ENCODE measurements around the gene ZSCAN12.
A peak's percentile ranks its signal among the peaks of the same experiment; 100 is the strongest.
"Not testable (repeated sequence)": the region's sequence is repeated elsewhere in the genome, so short reads cannot be mapped to it uniquely, and the experiment has no call there.

ZSCAN12 gene

DNA sequence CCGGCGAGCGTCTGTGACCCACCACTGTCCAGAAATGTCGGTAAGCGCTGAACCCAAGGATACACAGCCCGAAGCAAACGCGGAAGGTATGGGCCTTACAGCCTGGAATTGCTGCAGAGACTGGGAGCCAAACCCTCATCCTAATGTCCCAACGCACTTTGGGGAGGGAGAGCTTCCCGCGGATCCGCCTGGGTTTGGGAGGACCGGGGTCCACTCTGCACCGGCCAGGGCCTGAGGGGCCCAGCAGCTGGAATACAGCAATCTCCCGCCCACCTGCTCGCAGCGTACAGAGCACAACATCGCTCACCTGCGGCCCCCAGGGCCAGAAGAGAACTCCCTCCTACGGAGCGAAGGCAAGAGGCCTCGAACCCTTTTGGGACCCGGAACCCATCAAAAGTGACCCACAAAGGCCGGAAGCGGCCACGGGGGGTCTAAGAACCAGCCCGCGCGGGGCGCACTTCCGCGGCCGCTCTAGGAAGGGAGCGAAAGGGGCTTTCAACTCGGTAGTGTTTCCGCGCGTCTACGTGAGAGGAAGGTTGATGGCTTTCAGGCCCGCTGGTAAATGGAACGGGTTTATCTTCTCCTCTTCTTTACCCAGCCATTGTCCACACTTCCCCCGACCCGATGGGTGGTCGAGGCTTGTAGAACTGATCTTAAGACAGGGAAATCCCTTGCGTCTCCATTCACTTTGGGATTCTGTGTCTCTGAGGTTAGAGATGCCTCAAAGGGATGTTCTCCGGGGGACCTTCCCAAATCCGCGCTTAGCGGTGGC lies at the start of gene ZSCAN12:
Gene ZSCAN12 (minus strand): TSS at position 398 of the 772 bp plus-strand sequence. CDS start 1,342 bp downstream, outside the sequence.
- peak; percentile 74 for DNase-seq (ENCODE audit: low read depth)

DNA sequence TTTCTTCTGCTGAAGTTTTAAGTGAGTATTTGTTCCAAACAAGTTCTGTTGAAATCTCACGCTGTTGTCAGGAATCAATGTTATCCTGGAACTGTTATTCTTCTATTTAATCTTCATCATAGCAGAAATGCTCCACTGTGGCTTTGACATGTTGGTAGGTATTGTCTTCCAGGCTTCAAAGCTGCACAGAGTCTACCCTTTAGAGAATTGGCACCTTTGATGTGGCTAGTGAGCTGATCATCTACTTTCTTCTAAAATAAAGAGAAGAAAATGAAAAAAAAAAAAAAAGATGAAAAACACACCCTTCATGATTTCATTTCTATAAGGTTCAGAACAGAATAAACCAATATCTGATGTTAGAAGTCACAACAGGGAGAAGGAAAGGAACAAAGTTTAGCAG lies 49.5 kb upstream of the ZSCAN12 start:
- DNase-seq (ENCODE audit: low read depth) = no peak

DNA sequence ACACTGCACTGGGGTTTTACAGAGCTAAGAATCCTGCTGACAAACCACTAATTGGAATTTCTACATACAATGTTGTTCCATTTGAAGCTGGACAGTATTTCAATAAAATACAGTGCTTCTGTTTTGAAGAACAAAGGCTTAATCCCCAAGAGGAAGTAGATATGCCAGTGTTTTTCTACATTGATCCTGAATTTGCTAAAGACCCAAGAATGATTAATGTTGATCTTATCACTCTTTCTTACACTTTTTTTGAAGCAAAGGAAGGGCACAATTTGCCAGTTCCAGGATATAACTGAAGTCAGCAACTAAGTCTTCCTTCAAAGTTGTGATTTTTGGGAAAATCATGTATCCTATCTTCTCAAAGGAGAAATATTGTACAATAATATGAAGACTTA lies 48.0 kb upstream of the ZSCAN12 start:
- not testable (repeated sequence) for DNase-seq (ENCODE audit: low read depth)

DNA sequence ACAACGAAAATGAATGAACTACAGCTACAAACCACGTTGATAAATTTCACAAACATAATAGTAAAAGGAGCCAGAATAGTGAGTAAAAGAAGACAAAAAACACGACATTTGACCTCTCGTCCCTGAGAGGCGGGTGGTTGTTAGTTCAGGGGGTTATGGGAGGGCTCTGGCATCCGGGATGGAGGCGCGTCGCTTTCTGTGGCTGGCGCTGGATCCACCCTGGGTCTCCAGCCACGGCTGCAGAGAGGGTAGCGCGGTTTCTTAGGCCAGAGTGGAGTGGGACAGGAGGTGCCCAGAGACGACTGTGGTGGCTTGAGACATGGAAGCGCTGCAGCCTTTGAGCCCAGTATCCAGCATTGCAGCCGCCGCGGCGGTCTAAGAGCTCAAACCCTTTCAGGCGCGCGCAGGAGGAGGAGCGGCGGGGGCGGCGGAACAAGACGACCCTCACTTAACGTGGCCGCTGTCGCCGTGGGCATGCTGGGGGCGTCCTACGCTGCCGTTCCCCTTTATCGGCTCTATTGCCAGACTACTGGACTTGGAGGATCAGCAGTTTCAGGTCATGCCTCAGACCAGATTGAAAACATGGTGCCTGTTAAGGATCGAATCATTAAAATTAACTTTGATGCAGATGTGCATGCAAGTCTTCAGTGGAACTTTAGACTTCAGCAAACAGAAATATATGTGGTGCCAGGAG lies 47.4 kb upstream of the ZSCAN12 start:
- no peak for DNase-seq (ENCODE audit: low read depth)

DNA sequence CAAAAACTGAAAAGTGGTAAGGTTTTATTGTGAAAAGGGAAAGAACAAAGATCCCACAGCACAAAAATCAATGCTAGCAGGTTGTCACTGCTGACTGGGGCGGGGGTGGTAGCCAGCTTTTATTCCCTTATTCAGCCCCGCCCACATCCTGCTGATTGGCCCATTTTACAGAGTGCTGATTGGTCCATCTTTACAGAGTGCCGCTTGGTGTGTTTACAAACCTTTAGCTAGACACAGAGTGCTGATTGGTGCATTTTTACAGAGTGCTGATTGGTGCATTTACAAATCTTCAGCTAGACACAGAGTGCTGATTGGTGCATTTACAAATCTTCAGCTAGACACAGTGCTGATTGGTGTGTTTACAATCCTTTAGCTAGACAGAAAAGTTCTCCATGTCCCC lies 45.2 kb upstream of the ZSCAN12 start:
- DNase-seq (ENCODE audit: low read depth) = not testable (repeated sequence)

DNA sequence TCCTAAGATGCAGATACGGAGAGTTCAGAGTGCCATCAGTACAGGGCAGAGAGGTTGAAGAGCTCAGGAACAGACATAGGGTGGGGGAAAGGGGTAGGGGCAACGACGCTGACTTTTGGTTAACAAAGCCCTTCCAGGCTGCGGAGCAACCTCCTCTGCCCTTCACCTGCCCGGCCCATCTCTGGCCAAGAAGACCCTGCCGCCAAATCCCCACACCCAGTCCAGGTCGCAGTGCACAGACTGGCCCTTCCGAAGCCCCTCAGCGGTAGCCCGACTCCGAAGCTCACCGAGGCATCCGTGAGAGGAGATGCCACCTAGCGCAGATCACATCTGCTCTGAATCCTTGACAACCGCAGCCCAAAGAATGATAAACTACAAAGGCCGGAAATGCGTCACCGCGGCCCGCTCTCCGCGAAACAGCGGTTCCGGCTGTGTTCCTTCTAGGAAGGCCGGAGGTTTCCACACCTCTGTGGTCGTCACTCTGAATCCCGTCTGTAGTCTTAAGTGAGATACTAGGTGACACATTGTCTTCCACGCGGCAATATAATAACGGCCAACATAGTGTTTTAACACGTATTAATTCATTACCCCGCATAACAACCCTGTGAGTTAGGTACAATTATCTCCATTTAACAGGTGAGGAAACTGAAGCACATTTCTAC lies 43.7 kb upstream of the ZSCAN12 start, which contains the start of gene ZSCAN23:
Gene ZSCAN23 (minus strand): TSS at position 380 of the 662 bp plus-strand sequence. CDS start 7,225 bp downstream, outside the sequence.
- DNase-seq (ENCODE audit: low read depth) = peak; percentile 76

DNA sequence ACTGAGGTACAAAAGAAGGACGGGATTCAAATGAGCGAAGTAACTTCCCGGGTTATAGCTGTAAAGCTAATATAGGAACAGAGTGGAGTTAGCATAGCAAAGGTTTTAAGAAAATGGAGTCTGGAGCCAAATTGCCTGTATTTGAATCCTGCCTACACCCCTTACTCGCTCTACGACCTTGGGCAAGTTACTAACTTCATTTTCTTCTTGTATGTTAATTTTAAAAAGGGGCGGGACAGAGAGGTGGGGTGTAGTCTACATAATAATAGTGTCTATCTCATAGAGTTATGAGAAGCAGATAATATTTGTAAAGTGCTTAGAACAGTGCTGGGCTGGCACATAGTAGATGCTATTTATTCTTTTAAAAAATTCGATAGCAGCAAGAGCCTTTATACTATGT lies 43.0 kb upstream of the ZSCAN12 start:
- no peak for DNase-seq (ENCODE audit: low read depth)

DNA sequence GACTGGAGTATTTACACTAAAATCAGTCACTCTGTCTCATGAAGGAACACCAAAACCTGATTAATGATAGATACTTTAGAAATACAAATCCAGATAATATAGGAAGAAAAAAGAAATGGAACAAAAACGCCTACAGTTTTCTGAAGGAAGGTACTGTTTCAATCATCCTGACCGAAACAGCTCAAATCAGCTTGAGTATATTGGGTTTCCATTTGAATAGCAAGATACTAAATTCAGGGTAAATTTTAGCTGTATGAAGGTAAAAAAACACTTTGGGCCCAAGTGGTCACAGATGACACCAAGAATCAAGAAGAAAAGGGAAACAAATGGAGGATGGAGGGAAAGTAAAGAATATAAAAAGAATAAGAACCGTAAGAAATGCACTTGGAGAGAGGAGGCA lies 36.9 kb upstream of the ZSCAN12 start:
- DNase-seq (ENCODE audit: low read depth) = no peak

DNA sequence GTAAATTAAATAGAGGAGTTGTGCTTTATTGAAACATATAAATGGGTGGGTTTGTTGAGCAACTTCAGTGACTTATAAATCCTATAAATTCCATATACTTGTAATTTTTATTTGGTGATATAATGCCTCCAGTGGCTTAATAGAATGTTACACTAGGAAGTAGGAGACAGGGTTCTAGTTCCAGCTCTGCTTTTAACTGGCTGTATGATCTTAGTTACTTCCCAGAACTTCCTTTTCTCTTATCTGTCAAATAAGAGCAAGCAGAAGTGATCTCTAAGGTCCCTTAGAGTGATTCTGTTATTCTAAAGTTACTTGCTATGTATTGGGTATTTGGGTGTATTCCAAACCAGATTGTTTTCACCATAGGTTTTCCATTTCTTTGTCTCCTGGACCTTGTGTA lies 33.6 kb upstream of the ZSCAN12 start:
- no peak for DNase-seq (ENCODE audit: low read depth)

DNA sequence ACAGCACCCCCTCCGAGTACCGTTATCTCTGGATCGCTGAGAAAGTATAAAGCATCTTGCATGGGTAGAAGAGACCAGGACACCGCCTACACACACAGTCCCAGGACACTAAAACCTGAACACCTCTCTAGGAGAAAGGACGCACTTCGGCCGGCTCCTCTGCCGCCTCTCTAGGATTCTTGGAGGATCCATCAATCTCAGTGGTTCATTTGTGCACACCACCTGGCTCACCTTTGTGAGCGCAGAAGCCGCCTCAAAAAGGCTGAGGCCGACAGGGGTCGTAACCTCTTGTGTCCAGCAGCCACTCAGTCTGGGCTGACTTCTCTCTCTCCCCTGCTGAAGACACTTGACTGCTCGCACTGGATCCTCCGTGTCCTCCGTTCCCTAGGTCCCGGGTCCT lies 30.2 kb upstream of the ZSCAN12 start:
- DNase-seq (ENCODE audit: low read depth) = no peak

DNA sequence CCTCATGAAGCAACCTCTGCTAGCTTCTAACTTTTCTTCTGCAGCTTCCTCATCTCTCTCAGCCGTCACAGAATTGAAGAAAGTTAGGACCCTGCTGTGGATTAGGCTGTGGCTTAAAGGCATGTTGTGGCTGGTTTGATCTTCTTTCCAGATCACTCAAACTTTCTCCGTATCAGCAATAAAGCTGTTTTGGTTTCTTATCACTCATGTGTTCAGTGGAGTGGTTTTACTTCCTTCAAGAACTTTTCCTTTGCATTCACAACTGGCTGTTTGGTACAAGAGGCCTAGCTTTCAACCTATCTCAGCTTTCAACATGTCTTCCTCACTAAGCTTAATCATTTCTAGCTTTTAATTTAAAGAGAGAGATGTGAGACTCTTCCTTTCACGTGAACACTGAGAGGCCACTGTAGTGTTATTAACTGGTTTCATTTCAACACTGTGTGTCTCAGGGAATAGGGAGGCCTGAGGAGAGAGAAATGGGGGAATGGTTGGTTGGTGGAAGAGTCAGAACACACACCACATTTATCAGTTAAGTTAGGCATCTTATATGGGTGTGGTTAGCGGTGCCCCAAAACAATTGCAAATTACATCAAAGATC lies 26.5 kb upstream of the ZSCAN12 start:
- no peak for DNase-seq (ENCODE audit: low read depth)

DNA sequence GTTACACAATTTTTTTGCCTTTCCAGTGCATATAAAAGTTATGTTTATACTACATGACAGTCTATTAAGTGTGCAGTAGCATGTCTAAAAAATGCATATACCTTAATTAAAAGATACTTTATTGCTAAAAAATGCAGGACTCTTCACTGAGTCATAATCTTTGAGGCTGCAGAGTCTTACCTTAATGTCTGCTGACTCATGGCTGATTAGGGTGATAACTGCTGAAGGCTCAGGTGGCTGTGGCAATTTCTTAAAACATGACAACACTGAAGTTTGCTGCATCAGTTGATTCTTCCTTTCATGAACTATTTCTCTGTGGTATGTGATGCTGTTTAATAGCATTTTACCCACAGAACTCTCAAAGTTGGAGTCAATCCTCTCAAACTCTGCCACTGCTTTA lies 24.6 kb upstream of the ZSCAN12 start:
- DNase-seq (ENCODE audit: low read depth) = no peak

DNA sequence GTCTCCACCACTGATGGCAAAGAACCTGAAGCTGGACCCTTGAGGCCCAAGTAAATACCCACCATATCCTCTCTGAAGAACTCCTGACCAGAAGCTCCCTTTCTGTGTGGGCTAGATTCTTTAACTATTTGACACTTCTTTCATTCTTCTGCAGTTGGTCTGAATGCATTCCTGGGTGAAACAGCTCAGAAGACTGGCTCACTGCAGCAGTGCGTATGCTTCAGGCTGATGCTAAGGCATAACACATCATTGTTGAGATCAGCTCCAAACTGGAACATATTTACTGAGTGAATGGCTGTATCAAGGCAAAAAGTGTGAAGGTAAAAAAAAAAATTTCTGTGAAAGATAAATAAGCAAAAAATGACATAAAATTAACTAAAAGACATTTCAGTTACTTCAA lies 24.0 kb upstream of the ZSCAN12 start:
- no peak for DNase-seq (ENCODE audit: low read depth)

DNA sequence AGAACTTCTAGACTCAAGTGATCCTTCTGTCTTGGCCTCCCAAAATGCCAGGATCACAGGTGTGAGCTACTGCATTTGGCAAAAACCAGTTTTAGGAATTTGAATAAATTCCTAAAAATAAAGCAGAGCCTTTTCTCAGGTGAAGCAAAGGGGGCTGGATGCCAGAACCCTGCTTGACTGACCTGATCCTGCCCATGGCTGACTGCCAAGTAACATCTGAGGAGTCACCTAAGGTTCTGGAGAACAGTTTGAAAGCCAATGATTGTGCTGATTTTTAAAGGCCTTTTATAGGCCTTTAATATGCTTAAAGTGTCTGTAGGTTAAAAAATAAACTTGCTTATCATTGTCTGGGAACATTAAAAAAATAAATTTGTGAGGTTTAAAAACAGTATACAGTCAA lies 14.1 kb upstream of the ZSCAN12 start:
- no peak for DNase-seq (ENCODE audit: low read depth)

DNA sequence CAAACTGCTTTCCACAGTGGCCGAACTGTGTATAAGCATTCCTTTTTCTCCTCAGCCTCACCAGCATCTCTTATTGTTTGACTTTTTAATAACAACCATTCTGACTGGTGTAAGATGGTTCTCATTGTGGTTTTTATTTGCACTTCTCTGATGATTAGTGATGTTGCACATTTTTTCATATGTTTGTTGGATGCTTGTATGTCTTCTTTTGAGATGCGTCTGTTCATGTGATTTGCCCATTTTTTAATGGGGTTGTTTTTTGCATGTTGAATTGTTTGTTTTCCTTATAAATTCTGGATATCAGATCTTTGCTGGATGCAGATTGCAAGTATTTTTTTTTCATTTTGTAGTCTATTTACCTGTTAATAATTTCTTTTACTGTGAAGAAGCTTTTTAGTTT lies 11.2 kb upstream of the ZSCAN12 start:
- DNase-seq (ENCODE audit: low read depth) = no peak

DNA sequence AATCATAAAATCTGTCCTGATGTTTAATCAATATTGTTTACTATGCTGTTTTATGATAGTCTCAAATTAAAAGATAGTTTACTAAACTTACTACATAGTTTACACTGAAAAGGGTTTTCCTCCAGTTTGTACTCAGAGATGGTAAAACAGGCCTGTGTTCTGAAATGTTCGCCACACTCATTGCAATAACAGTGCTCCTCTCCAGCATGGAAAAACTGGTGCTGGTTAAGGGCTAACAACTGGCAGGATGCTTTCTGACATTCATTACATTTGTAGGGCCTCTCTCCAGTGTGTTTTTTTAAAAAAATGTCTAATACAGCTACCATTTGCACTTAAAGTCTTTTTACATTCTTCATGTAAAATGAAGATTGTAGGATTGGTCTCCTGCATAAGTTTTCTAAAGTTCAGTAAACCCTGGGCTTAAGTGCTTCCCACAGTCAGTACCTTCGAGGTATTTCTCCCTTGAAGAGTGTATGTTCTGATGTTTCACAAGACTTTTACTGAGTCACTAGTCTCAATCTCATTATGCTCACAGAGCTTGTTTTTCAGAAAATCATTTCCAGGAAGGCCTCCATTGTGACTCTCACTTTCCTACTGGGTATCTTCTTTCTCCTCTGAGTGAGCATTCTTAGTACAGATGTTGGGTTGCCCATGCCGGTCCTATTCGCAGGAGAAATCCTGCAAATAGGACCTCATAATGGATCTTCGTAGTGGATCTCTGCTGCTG lies 8.7 kb upstream of the ZSCAN12 start:
- no peak for DNase-seq (ENCODE audit: low read depth)

DNA sequence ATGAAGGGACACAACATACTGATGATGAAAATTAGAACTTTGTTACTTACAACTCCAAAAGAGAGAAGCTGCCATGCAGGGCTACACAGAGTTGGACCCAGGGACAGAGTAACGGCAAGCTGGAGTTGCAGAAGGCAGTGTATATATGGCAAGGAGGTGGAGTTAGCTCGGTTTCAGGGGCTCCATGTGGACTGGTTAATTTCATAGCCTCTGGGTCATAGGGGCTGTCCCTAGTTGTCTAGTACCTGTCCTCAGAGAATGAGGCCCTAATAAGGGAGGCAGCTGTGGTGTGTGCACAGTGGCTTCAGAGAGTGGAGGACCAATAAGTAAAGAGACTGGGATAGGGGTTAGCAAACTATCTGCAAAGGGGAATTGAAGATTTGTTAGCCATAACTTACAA lies 7.9 kb upstream of the ZSCAN12 start:
- no peak for DNase-seq (ENCODE audit: low read depth)

DNA sequence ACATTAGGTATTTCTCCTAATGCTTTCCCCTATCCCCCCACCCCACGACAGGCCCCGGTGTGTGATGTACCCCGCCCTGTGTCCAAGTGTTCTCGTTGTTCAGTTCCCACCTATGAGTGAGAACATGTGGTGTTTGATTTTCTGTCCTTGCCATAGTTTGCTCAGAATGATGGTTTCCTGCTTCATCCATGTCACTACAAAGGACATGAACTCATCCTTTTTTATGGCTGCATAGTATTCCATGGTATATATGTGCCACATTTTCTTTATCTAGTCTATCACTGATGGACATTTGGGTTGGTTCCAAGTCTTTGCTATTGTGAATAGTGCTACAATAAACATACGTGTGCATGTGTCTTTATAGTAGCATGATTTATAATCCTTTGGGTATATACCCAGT lies 4.4 kb upstream of the ZSCAN12 start:
- DNase-seq (ENCODE audit: low read depth) = not testable (repeated sequence)

DNA sequence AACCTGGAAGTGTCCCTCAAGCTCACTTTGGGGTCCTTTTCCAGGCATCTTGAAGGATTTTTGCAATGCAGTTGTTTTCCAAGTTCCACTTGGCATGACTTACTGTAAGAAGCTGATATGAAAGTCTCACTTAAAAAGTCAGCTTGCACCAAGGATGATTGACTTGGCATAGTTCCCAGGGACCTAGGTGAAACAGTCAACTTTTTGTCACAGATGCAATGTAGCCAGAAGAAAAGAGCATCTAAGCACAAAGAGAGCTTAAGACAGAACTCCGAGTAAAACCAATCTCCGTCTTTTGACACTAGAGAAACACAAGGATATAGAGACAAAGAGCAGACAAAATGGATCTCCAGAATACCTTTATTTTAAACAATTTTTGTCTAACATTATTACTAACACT lies 2.6 kb upstream of the ZSCAN12 start:
- no peak for DNase-seq (ENCODE audit: low read depth)

DNA sequence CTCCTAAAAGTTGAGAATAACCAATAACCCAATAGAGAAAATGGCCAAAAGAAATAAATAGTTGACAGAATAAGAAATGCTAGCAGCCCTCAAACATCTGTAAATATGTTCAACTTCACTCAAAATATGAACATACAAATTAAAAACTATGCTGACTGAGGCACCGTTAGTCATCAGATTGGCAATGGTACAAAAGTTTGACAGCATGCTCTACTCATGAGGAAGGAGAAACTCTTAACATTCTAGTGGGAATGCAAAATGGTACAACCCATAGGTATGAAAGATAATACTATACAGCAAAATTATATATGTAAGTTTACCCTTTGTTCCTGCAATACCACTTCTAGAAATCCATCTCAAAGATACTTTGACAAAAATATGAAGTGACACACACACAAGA lies 1.6 kb upstream of the ZSCAN12 start:
- DNase-seq (ENCODE audit: low read depth) = no peak

DNA sequence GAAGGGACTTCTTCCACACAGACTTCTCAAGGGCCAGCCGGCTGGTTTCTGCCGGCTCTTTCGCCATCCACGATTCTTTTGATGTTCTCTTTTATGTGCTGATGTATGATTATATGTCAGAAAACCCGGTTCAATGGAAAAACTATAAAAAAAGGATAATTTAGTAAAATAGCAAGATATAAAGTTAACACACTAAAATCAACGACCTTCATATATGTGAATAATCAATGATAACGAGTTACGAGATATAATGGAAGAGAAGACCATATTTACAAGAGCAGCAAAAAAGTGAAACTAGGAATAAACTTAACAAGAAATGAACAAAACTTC lies 540 bp upstream of the ZSCAN12 start:
- DNase-seq (ENCODE audit: low read depth) = no peak

DNA sequence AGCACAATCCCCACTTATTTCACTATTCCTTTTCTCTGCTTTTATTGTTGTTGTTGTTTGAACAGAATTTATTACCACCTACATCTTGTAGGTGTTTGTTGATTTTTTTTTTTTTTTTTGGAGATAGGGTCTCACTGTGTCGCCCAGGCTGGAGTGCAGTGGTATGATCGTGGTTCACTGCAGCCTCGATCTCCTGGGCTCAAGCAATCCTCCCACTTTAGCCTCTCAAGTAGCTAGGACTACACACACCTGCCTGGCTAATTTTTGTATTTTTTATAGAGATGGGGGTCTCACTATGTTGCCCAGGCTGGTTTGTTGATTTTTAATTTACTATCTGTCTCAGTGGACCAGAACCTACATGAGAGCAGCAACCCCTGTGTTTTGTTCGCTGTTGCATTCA lies 3.6 kb downstream of the ZSCAN12 start:
- no peak for DNase-seq (ENCODE audit: low read depth)

Measured in activated T-helper 1 cell treated with Interleukin-2 at 50 U/mL for 16 hours (primary cell).